PFSK-1 (cell line): ENCODE data around the gene NUDC.

Experiments used
- REST ChIP-seq, 2 experiments: IDR thresholded peaks; 2 replicates each; pipeline versions ENCODE4 v1.6.1 to v1.8.0; 2011 to 2012; ENCODE audit warnings: low read depth in 2 of 2, low read length in 2 of 2, control low read depth in 1 of 2, inconsistent platforms in 1 of 2, mild to moderate bottlenecking in 1 of 2, moderate library complexity in 1 of 2; ENCODE audit not compliant: insufficient read depth in 1 of 2
- SIN3A ChIP-seq: IDR thresholded peaks from 2 replicates; pipeline ENCODE4 v1.6.1; 2012; ENCODE audit warnings: mild to moderate bottlenecking, low read length, moderate library complexity, borderline replicate concordance; ENCODE audit not compliant: insufficient read depth
- TAF1 ChIP-seq: IDR thresholded peaks from 2 replicates; pipeline ENCODE4 v1.6.1; 2012; ENCODE audit warnings: low read length, control low read depth, borderline replicate concordance; ENCODE audit not compliant: insufficient read depth

DNA sequence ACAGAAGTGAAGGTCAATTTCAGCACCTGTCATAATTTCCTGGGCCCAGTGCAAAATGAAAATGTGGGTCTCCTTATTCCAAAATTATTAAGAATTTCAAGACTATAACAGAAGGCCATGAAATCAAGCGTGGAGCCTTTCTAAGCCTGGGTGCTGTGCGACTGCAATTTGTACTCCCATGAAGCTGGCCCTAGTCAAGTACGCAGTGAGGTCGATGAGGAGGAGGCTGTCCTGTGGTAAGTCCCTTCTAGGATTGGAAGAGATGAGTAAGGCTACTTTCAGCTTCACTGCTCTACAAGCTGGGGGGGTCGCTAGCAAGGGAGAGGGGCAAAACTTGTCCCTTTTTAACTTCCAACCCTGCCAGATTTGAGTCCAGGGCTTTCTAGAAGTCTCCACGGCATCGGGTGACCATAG lies 410 bp upstream of the NUDC start:
- TF ChIP-seq TAF1 (no peak), REST (IDR thresholded peaks at IDR 0.05; ENCODE audit: insufficient read depth in 1 of 2, low read depth in 2 of 2, low read length in 2 of 2) (no peak), SIN3A (no peak)
